HG03565 (cell line): ENCODE measurements around the gene DCLK2.

Experiments used
- ATAC-seq: cut with Tn5 transposase; IDR thresholded peaks from one replicate; pipeline ENCODE4 v1.9.1; 2021; ENCODE audit warnings: mild to moderate bottlenecking, moderate library complexity; ENCODE audit not compliant: unreplicated experiment

Gene DCLK2

GRCh38 chr4:150068300-150068960, 9.8 kb upstream of the DCLK2 start:
- no peak for ATAC-seq

- ATAC-seq = no peak
Observed at GRCh38 chr4:150069353-150069752, 8.9 kb upstream of the DCLK2 start.

GRCh38 chr4:150070464-150071170, 7.6 kb upstream of the DCLK2 start:
- ATAC-seq = no peak

GRCh38 chr4:150072471-150072870, 5.8 kb upstream of the DCLK2 start:
- ATAC-seq = no peak

- ATAC-seq = no peak
Observed at GRCh38 chr4:150072906-150073714, 5.1 kb upstream of the DCLK2 start.

GRCh38 chr4:150074064-150074463, 4.2 kb upstream of the DCLK2 start:
- ATAC-seq = no peak

- ATAC-seq = no peak
Observed at GRCh38 chr4:150078579-150079080, 385 bp downstream of the DCLK2 start.

GRCh38 chr4:150079081-150079581, 886 bp downstream of the DCLK2 start:
- ATAC-seq = no peak

- ATAC-seq = no peak
Observed at GRCh38 chr4:150080337-150080736, 2.1 kb downstream of the DCLK2 start.

- ATAC-seq = no peak
Observed at GRCh38 chr4:150080875-150081274, 2.6 kb downstream of the DCLK2 start.

- ATAC-seq = peak; percentile 95
Observed at GRCh38 chr4:150082241-150082640, 4.0 kb downstream of the DCLK2 start.

- no peak for ATAC-seq
Observed at GRCh38 chr4:150087006-150087405, 8.8 kb downstream of the DCLK2 start.

GRCh38 chr4:150089732-150090131, 11.5 kb downstream of the DCLK2 start:
- no peak for ATAC-seq

GRCh38 chr4:150090836-150091235, 12.6 kb downstream of the DCLK2 start:
- no peak for ATAC-seq

- ATAC-seq = no peak
Observed at GRCh38 chr4:150094676-150095075, 16.4 kb downstream of the DCLK2 start.

GRCh38 chr4:150096625-150097024, 18.4 kb downstream of the DCLK2 start:
- no peak for ATAC-seq

GRCh38 chr4:150098214-150098613, 20.0 kb downstream of the DCLK2 start:
- ATAC-seq = peak; percentile 46

GRCh38 chr4:150104404-150105027, 26.3 kb downstream of the DCLK2 start:
- ATAC-seq = no peak

- no peak for ATAC-seq
Observed at GRCh38 chr4:150106886-150107285, 28.6 kb downstream of the DCLK2 start.

- no peak for ATAC-seq
Observed at GRCh38 chr4:150108691-150109090, 30.4 kb downstream of the DCLK2 start.

- no peak for ATAC-seq
Observed at GRCh38 chr4:150114641-150115040, 36.4 kb downstream of the DCLK2 start.
